ENCODE measurements around the gene PATL2.
"Not testable (repeated sequence)": the region's sequence is repeated elsewhere in the genome, so short reads cannot be mapped to it uniquely, and the experiment has no call there.

Gene PATL2

DNA sequence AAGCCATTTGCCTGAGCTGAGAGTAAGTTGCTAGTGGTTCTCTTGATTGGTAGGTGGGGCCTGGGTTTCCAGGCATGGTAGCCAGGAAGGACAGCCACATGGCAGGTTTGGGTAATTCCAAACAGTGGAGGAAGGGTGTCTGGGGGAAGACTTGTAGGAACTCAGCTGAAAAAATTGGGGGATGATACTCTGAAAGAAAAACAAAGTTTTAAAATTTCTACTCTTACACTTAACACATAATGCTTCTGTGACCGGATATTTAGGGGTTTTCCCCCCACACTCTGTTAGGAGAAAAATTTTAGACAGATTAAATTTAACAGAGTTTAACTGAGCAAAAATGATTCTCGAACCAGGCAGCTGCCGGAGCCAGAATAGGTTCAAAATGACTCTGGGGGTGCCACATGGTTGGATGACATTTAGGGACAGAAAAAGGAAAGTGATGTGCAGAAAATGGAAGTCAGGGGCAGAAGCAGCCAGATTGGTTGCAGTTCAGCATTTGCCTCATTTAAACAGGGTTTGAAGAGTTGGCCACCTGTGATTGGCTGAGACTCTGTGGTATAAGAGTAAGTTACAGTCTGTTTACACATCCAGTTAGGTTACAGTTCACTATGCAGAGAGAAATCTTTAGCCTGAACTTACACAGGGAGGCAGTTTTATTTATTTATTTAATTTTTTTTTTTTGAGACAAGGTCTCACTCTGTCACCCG is 8.3 kb upstream of the PATL2 start:
- DNase-seq, result no peak

- no peak for DNase-seq
These were observed 7.8 kb upstream of the PATL2 start for GRCh38 chr15:44718927-44719292.

- no peak for DNase-seq
These were observed 7.2 kb upstream of the PATL2 start for GRCh38 chr15:44718180-44718926.

DNA sequence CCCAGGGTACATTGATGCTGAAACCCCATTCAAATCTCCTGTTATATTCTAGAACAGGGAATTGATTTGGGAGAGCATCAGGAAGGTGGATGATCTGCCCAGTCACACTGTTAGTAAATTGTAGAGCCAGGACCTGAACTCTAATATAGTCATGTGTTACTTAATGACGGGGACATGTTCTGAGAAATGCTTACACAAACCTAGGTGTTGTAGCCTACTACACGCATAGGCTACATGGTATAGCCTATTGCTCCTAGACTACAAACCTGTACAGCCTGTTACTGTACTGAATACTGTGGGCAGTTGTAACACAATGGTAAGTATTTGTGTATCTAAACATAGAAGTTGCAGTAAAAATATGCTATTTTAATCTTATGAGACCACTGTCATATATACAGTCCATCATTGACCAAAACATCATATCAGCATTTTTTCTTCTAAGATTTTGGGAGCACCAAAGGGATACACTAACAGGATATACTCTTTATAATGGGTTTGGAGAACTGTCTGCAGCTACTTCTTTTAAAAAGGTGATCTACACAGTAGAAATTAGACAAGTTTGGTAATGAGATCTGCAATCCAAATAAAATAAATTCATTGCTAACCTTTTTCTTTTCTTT is 6.0 kb upstream of the PATL2 start:
- DNase-seq, result no peak

DNA sequence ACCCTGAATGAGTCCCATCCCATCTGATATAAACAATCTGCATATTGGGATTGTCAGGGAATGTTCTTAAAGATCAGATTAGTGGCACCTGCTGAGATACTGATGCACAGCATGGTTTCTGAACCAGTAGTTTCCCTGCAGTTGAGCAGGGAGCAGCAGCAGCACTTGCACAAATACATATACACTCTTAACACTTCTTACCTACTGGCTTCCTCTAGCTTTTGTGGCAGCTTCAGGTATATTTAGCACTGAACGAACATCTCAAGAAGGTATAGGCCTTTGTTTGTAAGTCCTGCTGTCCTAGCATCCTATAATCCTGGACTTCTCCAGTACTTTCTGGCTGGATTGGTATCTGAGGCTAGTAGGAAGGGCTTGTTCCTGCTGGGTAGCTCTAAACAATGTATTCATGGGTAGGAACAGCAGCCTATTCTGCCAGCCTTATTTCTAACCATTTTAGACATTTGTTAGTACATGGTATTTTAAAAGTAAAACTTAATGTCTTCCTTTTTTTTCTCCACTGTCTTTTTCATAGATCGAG is 4.7 kb upstream of the PATL2 start:
- DNase-seq, result no peak

DNA sequence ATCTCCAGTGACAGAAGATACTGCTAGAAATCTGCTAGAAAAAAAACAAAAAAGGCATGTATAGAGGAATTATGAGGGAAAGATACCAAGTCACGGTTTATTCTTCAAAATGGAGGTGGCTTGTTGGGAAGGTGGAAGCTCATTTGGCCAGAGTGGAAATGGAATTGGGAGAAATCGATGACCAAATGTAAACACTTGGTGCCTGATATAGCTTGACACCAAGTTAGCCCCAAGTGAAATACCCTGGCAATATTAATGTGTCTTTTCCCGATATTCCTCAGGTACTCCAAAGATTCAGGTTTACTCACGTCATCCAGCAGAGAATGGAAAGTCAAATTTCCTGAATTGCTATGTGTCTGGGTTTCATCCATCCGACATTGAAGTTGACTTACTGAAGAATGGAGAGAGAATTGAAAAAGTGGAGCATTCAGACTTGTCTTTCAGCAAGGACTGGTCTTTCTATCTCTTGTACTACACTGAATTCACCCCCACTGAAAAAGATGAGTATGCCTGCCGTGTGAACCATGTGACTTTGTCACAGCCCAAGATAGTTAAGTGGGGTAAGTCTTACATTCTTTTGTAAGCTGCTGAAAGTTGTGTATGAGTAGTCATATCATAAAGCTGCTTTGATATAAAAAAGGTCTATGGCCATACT is 4.1 kb upstream of the PATL2 start:
- no peak for DNase-seq

- no peak for DNase-seq
These were observed 2.2 kb upstream of the PATL2 start for GRCh38 chr15:44713006-44713966.

GRCh38 chr15:44712346-44713005 is 1.4 kb upstream of the PATL2 start:
- peak; percentile 58 for DNase-seq

DNA sequence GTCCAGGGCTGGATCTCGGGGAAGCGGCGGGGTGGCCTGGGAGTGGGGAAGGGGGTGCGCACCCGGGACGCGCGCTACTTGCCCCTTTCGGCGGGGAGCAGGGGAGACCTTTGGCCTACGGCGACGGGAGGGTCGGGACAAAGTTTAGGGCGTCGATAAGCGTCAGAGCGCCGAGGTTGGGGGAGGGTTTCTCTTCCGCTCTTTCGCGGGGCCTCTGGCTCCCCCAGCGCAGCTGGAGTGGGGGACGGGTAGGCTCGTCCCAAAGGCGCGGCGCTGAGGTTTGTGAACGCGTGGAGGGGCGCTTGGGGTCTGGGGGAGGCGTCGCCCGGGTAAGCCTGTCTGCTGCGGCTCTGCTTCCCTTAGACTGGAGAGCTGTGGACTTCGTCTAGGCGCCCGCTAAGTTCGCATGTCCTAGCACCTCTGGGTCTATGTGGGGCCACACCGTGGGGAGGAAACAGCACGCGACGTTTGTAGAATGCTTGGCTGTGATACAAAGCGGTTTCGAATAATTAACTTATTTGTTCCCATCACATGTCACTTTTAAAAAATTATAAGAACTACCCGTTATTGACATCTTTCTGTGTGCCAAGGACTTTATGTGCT is 721 bp upstream of the PATL2 start:
- DNase-seq, result peak; percentile 58

DNA sequence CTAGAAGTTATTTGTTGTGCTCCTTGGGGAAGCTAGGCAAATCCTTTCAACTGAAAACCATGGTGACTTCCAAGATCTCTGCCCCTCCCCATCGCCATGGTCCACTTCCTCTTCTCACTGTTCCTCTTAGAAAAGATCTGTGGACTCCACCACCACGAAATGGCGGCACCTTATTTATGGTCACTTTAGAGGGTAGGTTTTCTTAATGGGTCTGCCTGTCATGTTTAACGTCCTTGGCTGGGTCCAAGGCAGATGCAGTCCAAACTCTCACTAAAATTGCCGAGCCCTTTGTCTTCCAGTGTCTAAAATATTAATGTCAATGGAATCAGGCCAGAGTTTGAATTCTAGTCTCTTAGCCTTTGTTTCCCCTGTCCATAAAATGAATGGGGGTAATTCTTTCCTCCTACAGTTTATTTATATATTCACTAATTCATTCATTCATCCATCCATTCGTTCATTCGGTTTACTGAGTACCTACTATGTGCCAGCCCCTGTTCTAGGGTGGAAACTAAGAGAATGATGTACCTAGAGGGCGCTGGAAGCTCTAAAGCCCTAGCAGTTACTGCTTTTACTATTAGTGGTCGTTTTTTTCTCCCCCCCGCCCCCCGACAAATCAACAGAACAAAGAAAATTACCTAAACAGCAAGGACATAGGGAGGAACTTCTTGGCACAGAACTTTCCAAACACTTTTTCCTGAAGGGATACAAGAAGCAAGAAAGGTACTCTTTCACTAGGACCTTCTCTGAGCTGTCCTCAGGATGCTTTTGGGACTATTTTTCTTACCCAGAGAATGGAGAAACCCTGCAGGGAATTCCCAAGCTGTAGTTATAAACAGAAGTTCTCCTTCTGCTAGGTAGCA is 657 bp downstream of the PATL2 start:
- no peak for DNase-seq

GRCh38 chr15:44706946-44707636 is 4.0 kb downstream of the PATL2 start:
- DNase-seq, result no peak

GRCh38 chr15:44706401-44706800 is 4.7 kb downstream of the PATL2 start:
- DNase-seq, result no peak

DNA sequence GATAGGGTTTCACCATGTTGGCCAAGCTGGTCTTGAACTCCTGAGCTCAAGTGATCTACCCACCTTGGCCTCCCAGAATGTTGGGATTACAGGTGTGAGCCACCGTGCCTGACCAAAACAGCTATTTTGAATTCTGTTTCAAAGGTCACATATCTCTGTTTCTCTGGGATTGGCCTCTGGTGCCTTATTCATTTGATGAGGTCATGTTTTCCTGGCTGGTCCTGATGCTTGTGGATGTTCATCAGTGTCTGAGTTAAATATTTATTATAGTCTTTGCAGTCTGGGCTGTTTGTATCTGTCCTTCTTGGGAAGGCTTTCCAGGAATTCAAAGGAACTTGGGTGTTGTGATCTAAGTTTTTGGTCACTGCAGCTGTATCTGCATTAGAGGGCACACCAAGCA is 5.1 kb downstream of the PATL2 start:
- DNase-seq, result no peak

DNA sequence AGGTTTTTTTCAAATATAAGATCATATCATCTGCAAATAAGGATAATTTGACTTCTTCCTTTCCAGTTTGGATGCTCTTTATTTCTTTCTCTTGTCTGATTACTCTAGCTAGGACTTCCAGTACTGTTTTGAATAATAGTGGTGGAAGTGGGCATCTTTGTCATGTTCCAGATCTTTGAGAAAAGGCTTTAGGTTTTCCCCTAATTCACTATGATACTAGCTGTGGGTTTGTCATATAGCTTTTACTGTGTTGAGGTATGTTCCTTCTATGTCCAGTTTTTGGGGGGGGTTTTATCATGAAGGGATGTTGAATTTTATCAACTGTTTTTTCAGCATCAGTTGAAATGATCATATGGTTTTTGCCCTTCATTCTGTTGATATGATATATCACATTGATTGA is 10.4 kb downstream of the PATL2 start:
- DNase-seq, result not testable (repeated sequence)

DNA sequence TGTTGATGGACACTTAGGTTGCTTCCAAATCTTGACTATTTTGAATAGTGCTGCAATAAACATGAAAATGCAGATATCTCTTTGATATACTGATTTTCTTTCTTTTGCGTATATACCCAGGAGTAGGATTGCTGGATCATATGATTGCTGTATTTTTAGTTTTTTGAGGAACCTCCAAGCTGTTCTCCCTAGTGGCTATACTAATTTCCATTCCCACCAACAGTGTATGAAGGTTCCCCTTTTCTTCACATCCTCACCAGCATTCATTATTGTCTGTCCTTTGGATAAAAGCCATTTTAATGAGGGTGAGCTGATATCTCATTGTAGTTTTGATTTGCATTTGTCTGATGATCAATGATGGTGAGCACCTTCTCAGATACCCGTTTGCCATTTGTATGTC is 12.5 kb downstream of the PATL2 start:
- no peak for DNase-seq

- DNase-seq, result no peak
These were observed 14.1 kb downstream of the PATL2 start for GRCh38 chr15:44697014-44697413.

DNA sequence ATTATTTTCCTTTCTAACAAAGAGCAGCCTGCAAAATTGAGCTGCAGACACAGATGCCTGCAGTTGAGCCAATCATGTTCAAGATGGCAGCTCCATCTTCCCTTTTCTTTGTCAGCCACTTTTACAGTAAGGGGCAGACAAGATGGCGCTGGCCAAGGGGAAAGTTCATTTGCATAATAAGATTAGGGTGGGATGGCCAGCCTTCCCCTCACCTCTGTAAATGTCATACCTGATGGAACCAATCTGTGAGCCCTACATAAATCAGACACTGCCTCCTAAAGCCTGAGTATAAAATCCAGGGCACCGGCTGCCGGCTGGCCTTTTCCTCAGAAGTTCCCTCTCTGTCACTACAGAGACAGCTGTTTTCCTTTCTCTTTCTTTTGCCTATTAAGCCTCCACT is 15.8 kb downstream of the PATL2 start:
- no peak for DNase-seq

GRCh38 chr15:44694416-44694815 is 16.7 kb downstream of the PATL2 start:
- DNase-seq, result no peak

- no peak for DNase-seq
These were observed 18.5 kb downstream of the PATL2 start for GRCh38 chr15:44692659-44693058.

DNA sequence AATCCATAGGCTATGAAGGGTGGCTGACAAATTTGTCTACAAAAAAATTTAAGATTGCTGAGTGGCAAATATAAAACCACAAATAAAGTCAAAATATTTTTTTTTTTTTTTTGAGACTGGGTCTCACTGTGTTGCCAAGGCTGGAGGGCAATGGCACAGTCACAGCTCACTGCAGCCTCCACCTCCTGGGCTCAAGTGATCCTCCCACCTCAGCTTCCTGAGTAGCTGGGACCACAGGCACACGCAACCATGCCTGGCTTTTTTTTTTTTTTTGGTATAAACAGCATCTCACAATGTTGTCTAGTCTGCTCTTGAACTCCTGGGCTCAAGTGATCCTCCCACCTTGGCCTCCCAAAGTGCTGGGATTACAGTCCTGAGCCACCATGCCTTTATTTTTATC is 20.9 kb downstream of the PATL2 start:
- DNase-seq, result not testable (repeated sequence)
